GM21737 (cell line): Measurements from ENCODE around the gene FRMD4A.
"Not testable (repeated sequence)": the region's sequence is repeated elsewhere in the genome, so short reads cannot be mapped to it uniquely, and the experiment has no call there.

ENCODE experiments used
- ATAC-seq: cut with Tn5 transposase; IDR thresholded peaks from one replicate; pipeline ENCODE4 v1.9.1; 2021; ENCODE audit warnings: mild to moderate bottlenecking, moderate library complexity; ENCODE audit not compliant: unreplicated experiment

FRMD4A gene

GRCh38 chr10:13960603-13961002 lies 370.1 kb downstream of the FRMD4A start:
- no peak for ATAC-seq

- no peak for ATAC-seq
These were observed 371.0 kb downstream of the FRMD4A start for GRCh38 chr10:13959443-13960359.

GRCh38 chr10:13957856-13958255 lies 372.9 kb downstream of the FRMD4A start:
- ATAC-seq: no peak

GRCh38 chr10:13956826-13957225 lies 373.9 kb downstream of the FRMD4A start:
- ATAC-seq: no peak

- ATAC-seq: no peak
These were observed 375.2 kb downstream of the FRMD4A start for GRCh38 chr10:13955409-13956068.

GRCh38 chr10:13954195-13954594 lies 376.5 kb downstream of the FRMD4A start:
- not testable (repeated sequence) for ATAC-seq

GRCh38 chr10:13953371-13953770 lies 377.4 kb downstream of the FRMD4A start:
- no peak for ATAC-seq

- no peak for ATAC-seq
These were observed 380.2 kb downstream of the FRMD4A start for GRCh38 chr10:13950543-13950939.

- no peak for ATAC-seq
These were observed 380.7 kb downstream of the FRMD4A start for GRCh38 chr10:13949844-13950542.

- no peak for ATAC-seq
These were observed 384.6 kb downstream of the FRMD4A start for GRCh38 chr10:13946209-13946460.

- ATAC-seq: no peak
These were observed 385.1 kb downstream of the FRMD4A start for GRCh38 chr10:13945390-13946208.

- ATAC-seq: no peak
These were observed 385.9 kb downstream of the FRMD4A start for GRCh38 chr10:13944823-13945222.

GRCh38 chr10:13943735-13944398 lies 386.9 kb downstream of the FRMD4A start:
- no peak for ATAC-seq

- ATAC-seq: no peak
These were observed 388.7 kb downstream of the FRMD4A start for GRCh38 chr10:13942035-13942434.

GRCh38 chr10:13939391-13939790 lies 391.3 kb downstream of the FRMD4A start:
- ATAC-seq: no peak

- no peak for ATAC-seq
These were observed 391.8 kb downstream of the FRMD4A start for GRCh38 chr10:13938950-13939349.

- ATAC-seq: no peak
These were observed 393.9 kb downstream of the FRMD4A start for GRCh38 chr10:13936826-13937225.

- no peak for ATAC-seq
These were observed 400.6 kb downstream of the FRMD4A start for GRCh38 chr10:13930120-13930519.

GRCh38 chr10:13928451-13928850 lies 402.3 kb downstream of the FRMD4A start:
- no peak for ATAC-seq

- no peak for ATAC-seq
These were observed 404.5 kb downstream of the FRMD4A start for GRCh38 chr10:13925971-13926780.
